GM19238 (cell line): ENCODE data around the gene TRAF5.

ENCODE experiments used
- DNase-seq: peaks from one replicate; pipeline ENCODE4 v3.0.0; 2011; ENCODE audit warnings: low spot score; ENCODE audit not compliant: insufficient read length

TRAF5 gene

GRCh38 chr1:211328084-211328694, 1.6 kb downstream of the TRAF5 start:
- no peak for DNase-seq

GRCh38 chr1:211328866-211329475, 2.3 kb downstream of the TRAF5 start:
- no peak for DNase-seq

- DNase-seq = no peak
These were observed 3.1 kb downstream of the TRAF5 start for GRCh38 chr1:211329764-211330201.

GRCh38 chr1:211330282-211330936, 3.8 kb downstream of the TRAF5 start:
- DNase-seq = no peak

- DNase-seq = no peak
These were observed 4.5 kb downstream of the TRAF5 start for GRCh38 chr1:211331011-211331709.

GRCh38 chr1:211332036-211332616, 5.5 kb downstream of the TRAF5 start:
- no peak for DNase-seq

- DNase-seq = no peak
These were observed 6.2 kb downstream of the TRAF5 start for GRCh38 chr1:211332830-211333229.

- no peak for DNase-seq
These were observed 7.3 kb downstream of the TRAF5 start for GRCh38 chr1:211333906-211334305.

GRCh38 chr1:211334986-211335385, 8.4 kb downstream of the TRAF5 start:
- DNase-seq = no peak

- peak; percentile 42 for DNase-seq
These were observed 9.0 kb downstream of the TRAF5 start for GRCh38 chr1:211335522-211336157.

- no peak for DNase-seq
These were observed 9.5 kb downstream of the TRAF5 start for GRCh38 chr1:211336161-211336560.

- DNase-seq = no peak
These were observed 10.1 kb downstream of the TRAF5 start for GRCh38 chr1:211336775-211337174.

GRCh38 chr1:211337430-211338223, 11.0 kb downstream of the TRAF5 start:
- DNase-seq = no peak

GRCh38 chr1:211338224-211338620, 11.6 kb downstream of the TRAF5 start:
- DNase-seq = no peak

- no peak for DNase-seq
These were observed 13.0 kb downstream of the TRAF5 start for GRCh38 chr1:211339631-211340041.

GRCh38 chr1:211340622-211341507, 14.2 kb downstream of the TRAF5 start:
- DNase-seq = no peak

- no peak for DNase-seq
These were observed 15.4 kb downstream of the TRAF5 start for GRCh38 chr1:211341999-211342398.

GRCh38 chr1:211343607-211344006, 17.0 kb downstream of the TRAF5 start:
- no peak for DNase-seq

- DNase-seq = no peak
These were observed 17.6 kb downstream of the TRAF5 start for GRCh38 chr1:211344152-211344618.
